H1 (cell line): ENCODE measurements around the gene TCF25. TPM values are rescaled to one million over a fixed set of nuclear protein-coding genes. Genes with fewer than 3 reads are reported as not detected.
A peak's percentile ranks its signal among the peaks of the same experiment; 100 is the strongest.

Experiments
- polyA plus RNA-seq, 7 experiments: library from polyadenylated mRNA; depleted of rRNA in 3 of 7; stranded (reverse) in 5 of 7; unstranded in 2 of 7; fragments of >200 nt in 5 of 7; fragments of 200-250 nt in 2 of 7; gene quantifications; 1 replicate in 5 of 7; 2 replicates in 1 of 7; 4 replicates in 1 of 7; pipeline versions ENCODE4 v1.2.1 to v1.2.3, GENCODE V29; 2011 to 2013; ENCODE audit warnings: missing spikeins in 2 of 7, mixed read lengths in 2 of 7
- total RNA-seq: library from RNA; stranded (reverse); fragmentation: NEBNext Ultra II Directional; extraction: Animal tissue kit (Norgen Biotek cat#: 25700); gene quantifications from 2 replicates; pipeline ENCODE4 v1.2.1, GENCODE V29; 2021
- TF ChIP-seq, protein P1 (sequence below), 3 experiments: IDR thresholded peaks; 1 replicate in 2 of 3; 2 replicates in 1 of 3; pipeline versions ENCODE4 v1.5.1 to v1.6.1; 2011; ENCODE audit warnings: low read length in 3 of 3, mild to moderate bottlenecking in 3 of 3, inconsistent platforms in 2 of 3, low read depth in 1 of 3, moderate library complexity in 1 of 3; ENCODE audit not compliant: insufficient read depth in 1 of 3; ENCODE audit errors: control extremely low read depth in 1 of 3

Gene TCF25
- total and polyA plus RNA-seq, 2 of the 8 experiments (the other 6 are each of a cell fraction or from before 2014, with no cell fraction given): 78.1 to 102 TPM

DNA sequence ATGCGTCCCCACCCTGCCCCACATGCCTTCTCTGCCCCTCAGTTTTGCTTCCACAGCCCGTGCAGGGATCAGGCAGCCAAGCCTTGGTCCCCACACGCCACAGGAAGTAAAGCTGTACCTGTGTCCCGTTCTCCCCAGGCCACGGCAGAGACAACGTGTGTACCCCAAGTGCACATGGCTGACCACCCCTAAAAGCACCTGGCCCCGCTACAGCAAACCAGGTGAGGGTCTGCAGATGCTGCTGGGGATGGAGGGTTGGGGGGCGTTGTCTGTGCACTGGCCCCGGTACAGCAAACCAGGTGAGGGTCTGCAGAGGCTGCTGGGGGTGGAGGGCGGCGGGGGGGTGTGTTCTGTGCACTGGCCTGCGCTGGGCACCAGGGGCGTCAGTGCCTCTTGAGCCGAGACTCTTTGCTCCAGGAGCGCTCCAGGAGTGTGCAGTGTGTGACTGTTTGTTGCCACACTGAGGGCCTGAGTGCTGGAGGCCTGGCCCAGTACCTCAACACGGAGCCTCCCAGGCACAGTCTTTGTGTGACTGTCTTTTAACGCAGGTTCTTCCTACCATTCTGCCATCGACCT is 18.8 kb downstream of the TCF25 start (continued):
- TF ChIP-seq, protein P1, sequence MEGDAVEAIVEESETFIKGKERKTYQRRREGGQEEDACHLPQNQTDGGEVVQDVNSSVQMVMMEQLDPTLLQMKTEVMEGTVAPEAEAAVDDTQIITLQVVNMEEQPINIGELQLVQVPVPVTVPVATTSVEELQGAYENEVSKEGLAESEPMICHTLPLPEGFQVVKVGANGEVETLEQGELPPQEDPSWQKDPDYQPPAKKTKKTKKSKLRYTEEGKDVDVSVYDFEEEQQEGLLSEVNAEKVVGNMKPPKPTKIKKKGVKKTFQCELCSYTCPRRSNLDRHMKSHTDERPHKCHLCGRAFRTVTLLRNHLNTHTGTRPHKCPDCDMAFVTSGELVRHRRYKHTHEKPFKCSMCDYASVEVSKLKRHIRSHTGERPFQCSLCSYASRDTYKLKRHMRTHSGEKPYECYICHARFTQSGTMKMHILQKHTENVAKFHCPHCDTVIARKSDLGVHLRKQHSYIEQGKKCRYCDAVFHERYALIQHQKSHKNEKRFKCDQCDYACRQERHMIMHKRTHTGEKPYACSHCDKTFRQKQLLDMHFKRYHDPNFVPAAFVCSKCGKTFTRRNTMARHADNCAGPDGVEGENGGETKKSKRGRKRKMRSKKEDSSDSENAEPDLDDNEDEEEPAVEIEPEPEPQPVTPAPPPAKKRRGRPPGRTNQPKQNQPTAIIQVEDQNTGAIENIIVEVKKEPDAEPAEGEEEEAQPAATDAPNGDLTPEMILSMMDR (IDR thresholded peaks at IDR 0.05; ENCODE audit: control extremely low read depth in 1 of 3, insufficient read depth in 1 of 3, low read depth in 1 of 3, low read length in 3 of 3): peak in 1 of 3 experiments; percentile 23; a peak in 1 of 4 replicates
